ENCODE data around the gene DBR1.

DBR1 gene, protein sequence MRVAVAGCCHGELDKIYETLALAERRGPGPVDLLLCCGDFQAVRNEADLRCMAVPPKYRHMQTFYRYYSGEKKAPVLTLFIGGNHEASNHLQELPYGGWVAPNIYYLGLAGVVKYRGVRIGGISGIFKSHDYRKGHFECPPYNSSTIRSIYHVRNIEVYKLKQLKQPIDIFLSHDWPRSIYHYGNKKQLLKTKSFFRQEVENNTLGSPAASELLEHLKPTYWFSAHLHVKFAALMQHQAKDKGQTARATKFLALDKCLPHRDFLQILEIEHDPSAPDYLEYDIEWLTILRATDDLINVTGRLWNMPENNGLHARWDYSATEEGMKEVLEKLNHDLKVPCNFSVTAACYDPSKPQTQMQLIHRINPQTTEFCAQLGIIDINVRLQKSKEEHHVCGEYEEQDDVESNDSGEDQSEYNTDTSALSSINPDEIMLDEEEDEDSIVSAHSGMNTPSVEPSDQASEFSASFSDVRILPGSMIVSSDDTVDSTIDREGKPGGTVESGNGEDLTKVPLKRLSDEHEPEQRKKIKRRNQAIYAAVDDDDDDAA
- total RNA-seq, result 49.6 to 57.7 reads per million in 2 donors

DNA sequence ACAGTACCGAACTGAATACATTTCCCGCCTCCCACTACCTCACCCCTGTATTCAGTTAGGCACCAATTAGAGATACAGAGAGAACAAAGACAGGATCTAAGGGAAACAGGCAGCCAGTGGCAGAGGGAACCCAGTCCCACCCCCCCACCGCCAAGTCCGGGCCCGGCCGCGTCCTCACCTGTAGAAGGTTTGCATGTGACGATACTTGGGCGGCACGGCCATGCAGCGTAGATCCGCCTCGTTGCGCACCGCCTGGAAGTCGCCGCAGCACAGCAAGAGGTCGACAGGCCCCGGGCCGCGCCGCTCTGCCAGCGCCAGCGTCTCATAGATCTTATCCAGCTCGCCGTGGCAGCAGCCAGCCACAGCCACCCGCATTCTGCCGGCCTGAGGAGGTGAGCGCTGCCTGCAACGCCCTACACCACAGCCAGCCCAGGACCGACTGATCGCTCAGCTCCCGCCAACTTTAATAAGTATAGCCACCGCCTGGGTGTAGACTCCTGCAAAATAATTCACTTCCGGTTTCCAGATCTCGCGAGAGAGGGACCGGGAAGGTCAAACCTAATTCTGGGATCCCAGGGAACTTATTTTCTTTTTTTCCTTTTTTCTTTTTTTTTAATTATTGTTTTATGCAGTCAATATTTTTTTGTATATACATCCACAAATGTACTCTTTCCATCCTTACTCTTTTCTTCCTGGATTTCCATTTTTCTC is at the start of gene DBR1:
Gene DBR1, minus strand, starts transcription at position 501 of the 711 bp plus-strand sequence. Its CDS starts 126 bp downstream, at position 375.
- DNase-seq, result peak; percentile 65

DNA sequence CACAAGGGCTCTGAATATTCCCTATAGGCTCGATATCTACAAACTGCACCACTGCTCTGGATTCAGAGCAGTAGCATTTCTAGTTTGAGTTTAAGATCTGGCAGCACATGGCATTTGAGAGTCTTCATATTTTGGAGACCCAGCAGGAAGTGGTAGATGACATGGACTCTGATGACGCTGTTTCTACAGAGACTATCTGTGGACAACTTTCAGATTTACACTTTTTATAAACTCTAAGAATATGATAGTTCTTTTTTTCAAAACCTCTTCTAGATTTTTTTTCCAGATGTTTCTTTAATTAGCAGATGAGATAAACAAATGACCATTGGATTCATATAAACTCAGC is 48.2 kb upstream of the DBR1 start:
- no peak for DNase-seq

DNA sequence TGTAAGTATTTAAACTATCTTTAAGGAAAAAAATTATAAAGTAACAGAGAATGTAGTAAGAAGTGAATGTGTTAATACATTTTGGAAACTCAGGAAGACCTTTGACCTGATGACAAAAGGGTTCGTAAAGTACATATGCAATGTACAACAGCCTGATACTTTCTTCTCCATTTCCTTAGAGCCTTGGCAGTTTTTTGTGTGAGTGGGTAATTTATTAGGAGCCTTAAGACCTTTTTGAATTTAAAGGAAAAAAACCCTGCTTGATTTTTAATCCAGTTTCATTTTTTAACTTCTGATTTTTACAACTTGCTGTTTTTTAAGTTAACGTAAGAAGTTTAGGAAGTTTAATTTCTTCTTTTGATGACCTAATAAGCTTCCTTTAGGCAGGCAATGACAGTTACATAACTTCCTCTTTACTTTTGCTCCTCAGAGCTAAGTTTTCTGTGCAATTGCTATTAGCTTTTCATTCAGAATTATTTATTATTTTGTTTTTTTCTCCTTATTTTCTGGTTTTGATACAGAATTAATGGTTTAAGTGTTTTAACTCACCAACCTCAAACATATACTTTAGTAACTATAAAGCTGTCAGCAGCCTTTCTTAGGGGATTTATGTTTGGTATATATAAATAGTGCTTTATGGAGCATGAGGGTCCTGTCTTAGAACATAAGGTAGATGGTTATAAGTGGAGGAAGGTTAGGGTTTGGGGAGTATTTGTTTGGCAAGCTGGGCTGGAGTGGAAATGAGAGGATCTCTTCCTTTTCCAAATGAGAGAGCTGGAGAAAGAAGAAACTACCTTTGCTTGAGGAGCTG is 47.6 kb upstream of the DBR1 start:
- DNase-seq, result no peak

DNA sequence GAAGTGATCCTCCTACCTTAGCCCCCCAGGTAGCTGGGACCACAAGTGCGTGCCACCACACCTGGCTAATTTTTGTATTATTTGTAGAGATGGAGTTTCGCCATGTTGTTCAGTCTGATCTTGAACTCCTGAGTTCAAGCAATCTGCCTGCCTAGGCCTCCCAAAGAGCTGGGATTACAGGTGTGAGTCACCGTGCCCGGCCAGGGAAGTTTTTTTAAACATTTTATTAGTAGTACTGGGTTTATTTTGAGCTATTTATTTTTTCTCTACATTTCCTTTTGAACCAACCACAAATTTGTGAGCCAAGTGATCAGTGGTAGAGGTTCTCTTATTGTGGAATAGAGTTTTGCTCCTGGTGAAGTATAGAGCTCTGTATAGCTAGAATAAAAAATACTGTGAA is 46.1 kb upstream of the DBR1 start:
- DNase-seq, result no peak

DNA sequence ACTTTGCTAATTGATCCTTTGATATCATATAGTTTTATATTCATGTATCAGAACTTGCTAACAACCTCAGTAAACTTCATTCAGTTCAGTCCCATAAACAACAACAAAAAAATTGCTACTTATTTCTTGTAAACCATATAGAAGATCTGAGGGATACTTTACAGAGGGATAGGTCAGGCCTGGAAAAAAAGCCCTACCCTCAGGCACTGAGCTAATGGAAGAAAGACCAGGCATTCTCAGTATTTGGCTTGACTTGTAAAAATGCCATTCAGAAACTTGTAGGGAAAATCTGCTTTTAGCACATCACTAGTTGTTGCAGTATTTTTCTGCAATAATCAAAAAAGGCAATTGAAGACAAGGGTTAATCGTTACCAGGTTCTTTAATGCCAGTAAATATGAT is 45.5 kb upstream of the DBR1 start:
- no peak for DNase-seq

DNA sequence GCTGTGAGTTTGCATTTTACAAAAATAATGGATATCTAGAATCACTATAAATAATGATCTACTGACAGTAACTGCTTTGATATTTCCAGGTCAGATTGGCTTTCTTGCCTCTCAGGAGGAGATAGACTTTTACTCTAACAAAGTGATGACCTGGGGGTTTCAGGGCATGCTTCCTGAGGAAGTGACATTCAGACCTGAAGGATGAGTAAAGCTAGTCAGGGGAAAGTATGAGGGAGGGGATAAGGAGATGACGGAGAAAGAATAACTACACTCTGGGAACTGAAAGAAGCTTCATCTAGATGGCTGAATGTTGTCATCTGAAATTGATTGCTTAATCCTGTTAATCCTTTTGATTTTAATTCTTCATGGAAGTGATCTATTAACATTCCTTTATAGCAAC is 44.5 kb upstream of the DBR1 start:
- no peak for DNase-seq

DNA sequence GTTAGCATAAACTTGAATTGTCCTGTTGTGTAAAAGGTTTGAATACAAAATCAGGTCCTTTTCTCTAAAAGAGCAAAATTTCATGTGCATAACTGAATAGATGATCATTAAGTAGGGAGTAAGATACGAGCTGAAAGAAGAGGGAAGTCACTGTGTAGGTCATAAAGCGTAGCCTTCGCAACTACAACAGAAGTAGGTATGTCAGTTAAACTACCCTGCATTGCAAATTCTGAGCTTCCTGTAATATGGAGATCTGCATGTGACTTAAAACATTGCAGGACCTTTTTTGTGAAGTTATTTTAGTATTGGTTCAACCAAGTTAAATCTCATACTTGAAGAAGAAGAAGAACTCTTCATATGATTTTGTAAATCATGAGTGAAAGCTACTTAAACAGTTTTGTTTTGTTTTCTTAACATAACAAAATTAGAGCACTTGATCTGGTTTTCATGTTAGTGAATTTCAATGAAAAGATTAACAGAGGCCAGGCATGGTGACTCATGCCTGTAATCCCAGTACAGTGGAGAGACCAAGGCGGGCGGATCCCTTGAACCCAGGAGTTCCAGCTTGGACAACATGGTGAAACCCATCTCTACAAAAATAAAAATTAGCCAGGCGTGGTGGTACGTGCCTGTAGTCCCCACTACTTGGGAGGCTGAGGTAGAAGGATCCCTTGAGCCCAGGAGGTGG is 38.8 kb upstream of the DBR1 start:
- no peak for DNase-seq

DNA sequence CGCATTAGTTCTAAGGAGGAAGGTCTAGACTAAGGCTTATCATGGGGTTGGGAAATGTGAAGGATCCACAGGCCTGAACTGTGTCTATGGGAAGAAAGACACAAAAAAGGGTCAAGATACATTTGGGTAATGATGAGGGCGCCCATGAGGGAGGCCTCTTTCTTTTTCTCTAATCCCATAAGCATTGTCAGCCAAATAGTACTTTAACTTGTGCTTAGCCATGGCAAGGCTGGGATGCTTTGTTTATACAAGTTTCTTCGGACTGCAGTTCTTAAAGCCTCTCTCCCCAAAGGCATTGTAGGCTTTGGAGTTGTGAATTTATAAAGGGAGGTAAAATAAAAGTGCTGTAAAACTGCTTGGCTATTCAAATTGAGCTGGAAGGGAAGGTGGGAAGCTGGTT is 35.8 kb upstream of the DBR1 start:
- no peak for DNase-seq

DNA sequence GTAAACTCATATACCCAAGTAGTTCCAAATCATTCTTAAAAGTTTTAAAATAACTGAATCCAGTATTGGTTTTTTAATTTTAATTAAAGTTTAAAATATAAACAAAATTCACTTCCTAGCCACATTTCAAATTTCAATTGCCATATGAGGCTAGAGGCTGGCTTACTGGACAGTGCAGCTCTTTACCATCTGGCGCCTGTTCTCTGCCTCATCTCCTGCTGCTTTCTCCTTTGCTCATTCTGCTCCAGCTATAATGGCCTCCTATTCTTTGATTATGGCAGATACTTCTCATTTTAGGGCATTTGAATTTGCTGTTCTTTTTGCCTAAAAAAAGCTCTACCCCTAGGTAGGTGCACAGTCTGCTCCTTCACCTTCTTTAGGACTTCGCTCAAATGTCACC is 31.5 kb upstream of the DBR1 start:
- no peak for DNase-seq

DNA sequence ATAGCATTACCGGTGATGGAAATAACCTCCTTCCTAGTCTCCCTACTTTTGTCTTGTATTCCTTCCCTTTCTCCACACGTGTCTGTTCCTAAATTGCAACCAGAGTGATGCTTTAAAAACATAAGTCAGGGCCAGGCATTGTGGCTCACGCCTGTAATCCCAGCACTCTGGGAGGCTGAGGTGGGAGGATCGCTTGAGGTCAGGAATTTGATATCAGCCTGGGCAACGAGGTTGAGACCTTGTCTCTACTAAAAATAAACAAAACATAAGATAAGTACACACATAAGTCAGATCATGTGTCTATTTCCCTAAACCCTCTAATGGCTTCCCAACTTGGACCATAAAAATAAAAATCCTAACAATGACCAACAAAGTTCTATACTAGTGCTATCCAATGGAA is 30.8 kb upstream of the DBR1 start:
- DNase-seq, result no peak

DNA sequence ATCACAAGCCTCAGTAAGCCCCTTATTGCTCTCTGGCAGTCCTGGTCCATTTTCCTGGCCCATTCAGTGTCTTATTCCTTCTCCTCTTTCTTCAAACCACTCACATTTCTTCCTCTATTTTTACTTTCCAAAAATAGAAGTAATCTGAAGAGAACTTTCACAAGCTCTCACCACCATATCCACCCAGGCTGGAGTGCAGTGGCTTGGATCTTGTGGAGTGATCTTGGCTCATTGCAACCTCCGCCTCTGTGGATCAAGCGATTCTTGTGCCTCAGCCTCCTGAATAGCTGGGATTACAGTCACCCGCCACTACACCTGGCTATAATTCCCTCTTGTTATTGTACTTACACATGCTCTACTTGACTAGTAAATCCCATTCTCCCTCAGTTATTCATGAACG is 29.2 kb upstream of the DBR1 start:
- no peak for DNase-seq

DNA sequence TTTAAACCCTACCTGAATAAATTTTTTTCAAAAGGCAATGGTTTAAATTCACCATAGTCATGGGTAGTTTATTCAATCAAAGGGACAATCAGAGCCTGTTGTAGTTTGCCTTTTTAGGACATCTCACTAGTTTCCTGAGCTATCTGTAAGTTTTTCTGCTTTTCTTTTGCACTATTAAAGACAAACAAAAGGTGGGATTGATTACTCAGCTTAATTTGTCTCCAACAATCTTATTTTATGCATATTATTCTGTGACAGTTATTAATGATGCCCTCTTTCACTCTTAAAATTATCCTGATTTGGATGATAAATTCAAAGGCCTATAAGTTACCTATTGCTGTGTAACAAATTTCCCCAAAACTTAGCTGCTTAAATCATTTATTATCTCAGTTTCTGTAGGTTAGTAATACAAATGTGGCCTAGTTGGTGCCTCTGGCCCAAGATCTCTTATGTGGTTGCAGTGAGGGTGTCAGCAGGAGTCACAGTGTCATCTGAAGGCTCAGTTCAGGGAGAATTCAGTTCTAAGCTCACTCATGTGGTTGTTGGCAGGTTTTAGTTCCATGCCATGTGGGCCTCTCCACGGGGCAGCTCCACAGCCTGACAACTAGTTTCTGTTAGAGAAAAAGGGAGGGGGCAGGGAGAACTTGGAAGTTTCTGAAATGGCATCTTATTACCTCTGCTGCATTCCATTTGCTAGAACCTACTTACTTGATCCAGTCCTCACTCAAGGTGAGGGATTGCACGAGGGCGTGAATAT is 28.4 kb upstream of the DBR1 start:
- DNase-seq, result no peak

DNA sequence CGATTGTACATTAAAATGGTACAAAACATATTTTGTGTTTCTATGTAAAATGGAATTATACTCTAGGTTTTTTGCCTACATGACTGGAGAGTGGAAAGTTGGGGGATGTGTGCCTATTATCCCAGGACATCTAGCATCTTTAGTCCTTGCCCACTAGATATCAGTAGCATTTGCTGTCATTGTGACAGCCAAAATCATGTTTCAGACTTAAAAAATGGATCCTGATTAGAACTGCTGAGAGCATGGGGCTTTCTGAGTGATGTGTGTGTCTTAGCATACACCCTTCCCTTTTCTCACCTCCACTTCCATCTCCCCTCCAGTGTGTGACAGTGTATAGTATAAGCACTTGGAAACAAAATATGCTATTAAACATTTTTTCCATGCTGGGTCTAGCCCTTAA is 25.7 kb upstream of the DBR1 start:
- no peak for DNase-seq

DNA sequence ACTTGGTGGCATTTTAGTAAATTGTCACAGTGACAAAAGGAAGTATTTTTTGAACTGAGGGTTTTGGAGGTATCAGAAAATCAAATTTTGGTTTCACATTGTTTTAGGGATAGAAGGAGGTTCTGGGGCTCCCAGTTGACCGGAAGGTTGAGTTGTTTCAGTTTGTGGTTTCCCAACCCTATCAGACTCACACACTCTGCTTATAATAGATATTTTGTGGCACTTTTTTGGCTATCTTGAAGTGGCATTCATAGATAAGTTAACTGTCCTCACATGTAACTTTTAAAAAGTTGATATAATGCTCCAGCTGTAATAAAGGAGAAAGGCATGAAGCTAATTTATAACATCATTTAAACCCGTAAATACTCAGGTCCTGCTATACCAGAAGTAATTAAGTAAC is 25.1 kb upstream of the DBR1 start:
- no peak for DNase-seq

DNA sequence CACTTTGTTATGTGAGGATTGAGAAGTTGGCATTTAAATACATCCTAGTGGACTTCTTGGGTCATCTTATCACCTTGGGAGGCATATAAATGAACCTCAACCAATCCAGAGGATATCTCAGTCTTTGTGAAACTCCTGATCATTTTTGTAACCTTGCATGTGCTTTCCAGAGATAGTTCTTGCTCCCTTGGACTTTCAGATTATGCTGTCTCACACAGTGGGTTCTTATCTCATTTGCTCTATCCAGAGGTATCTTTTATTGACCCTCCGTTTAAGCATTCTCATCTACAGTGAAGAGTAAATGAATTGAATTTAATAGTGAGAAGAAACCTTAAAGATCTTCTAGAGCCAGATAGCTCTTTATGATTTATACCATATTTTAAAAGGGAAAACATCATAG is 22.8 kb upstream of the DBR1 start:
- no peak for DNase-seq

DNA sequence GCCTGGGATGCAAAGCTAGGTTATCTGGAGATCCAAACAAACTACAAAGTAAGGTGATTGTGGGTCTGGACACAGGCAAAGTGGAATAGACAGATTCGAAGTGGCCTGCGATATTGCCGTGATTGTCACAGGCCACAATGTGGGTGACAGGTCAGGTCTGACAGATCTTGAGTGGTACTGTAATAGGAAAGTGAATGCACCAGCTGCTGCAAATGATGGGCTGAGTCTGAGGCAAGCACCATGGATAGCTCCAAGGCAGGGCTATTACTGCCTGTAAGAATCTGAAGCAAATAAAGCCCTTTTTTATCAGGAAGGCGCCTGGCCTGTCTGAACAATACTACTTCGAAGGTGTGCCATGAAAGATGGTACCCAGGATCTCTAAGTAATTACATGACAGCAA is 22.3 kb upstream of the DBR1 start:
- no peak for DNase-seq

DNA sequence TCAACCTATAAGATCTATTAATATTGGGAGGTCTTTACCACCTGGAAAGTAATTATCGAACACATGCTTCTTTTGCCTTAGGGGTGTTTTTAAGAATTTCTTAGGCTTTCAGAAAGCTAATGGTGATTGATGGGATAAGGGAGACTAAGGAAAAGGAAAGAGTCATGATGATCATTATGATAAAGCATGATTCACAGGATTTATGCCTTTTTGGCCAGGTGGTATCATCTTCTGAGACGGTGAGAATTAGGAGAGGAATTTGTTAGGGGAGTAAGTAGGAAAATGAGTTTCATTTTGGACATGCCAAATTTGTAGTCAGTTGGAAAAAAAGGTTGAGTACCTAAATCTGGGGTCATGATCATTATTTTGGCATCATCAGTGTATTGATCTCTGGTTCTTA is 21.3 kb upstream of the DBR1 start:
- no peak for DNase-seq

DNA sequence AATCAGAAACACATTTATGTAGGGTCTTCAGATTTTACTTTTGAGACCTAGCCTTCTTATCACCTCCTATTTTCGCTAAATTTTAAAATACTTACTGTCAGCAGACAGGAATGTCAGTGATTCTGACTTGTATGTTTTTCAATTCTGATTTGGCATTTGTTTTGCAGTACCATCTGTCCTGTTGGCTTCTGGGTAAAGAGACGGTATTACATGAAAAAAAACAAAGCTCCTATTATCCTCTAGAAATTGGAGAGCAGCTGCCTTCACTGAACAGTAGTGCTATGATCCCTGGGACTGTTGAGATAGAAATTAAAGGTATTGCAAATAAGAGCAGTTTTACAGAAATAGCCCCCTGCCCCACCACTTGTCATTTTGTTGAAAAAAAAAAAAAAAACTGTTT is 20.8 kb upstream of the DBR1 start:
- no peak for DNase-seq

DNA sequence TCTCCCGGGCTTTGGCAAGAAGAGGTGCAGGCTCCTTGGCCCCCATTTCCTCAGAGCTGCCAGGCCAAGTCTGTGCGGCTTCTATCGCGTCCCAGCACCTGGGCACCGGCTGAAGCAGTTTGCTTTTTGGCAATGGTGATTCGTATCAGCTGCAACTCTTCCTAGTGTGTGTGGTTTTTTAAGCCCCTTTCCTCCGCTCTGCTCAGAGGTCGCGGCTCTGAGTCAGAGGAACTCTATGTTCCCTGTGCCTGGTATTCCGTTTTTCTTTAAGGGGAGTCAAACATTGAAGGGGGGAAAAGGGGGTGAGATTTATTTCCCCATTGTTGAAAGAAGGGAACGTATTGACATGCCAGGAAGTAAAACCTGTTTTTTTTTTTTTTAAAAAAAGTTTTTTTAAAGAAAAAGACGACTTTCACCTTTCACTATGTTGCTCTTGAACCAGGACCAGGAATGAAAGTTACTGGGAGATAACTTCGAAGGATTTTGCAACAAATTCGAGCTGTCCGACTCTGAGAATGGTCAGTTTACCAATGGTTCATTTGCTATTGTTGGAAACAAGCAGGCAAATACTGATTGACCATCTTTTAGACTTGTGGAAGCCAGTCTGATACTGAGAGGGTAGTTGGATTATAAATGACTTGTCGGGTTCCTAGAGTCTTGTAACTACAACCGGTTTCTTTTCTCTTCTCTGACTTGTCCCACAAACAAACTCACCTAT is 13.5 kb upstream of the DBR1 start:
- DNase-seq, result no peak

DNA sequence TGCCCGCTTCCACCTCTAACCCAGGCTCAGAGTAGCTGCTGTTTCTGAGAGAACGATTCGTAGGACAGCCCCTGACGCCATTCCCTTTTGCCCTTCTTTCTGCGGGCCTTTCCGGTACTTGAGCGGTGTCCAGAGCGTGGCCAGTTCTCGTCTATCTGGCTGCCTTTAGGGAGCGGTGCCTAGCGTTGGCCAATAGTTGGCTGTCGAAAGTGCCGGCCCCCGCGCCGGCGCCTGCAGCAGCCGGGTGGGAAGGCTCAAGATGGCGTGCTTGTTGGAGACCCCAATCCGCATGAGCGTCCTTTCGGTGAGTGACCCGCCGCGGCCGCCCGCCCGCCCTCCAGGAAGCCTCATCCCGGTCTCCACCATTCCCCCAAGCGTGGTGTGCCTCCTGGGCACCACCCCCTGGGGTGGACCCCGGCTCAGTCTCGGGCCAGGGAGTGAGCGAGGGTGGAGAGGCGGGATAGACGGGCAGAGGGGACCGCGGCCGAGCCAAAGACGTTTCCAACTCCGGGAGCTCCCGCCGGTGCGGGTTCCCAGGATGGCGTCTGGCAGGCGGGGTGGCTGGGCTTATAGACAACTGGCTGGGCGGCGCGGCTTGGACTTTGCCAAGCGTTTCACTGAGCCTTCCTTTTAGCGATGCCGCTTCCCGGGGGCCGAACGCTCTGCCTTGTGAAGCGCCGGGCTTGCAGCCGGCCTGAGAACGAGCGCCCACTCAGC is 12.7 kb upstream of the DBR1 start, which contains the start of gene ARMC8:
Gene ARMC8, plus strand, starts transcription at position 6 of the 717 bp plus-strand sequence. Its CDS starts 254 bp downstream, at position 260.
- DNase-seq, result no peak
